Measurements from ENCODE around the gene MORN2.
"Not testable (repeated sequence)": the region's sequence is repeated elsewhere in the genome, so short reads cannot be mapped to it uniquely, and the experiment has no call there.

MORN2 gene

GRCh38 chr2:38875576-38876367 is at the start of gene MORN2, which contains the start of gene DHX57:
Gene MORN2, plus strand, starts transcription at chr2:38875976.
Gene DHX57, minus strand, starts transcription at chr2:38875934. Its CDS starts 7,529 bp downstream, at chr2:38868405.
- DNase-seq: peak; percentile 78

- not testable (repeated sequence) for DNase-seq
These were observed 48.1 kb upstream of the MORN2 start for GRCh38 chr2:38827539-38828145.

DNA sequence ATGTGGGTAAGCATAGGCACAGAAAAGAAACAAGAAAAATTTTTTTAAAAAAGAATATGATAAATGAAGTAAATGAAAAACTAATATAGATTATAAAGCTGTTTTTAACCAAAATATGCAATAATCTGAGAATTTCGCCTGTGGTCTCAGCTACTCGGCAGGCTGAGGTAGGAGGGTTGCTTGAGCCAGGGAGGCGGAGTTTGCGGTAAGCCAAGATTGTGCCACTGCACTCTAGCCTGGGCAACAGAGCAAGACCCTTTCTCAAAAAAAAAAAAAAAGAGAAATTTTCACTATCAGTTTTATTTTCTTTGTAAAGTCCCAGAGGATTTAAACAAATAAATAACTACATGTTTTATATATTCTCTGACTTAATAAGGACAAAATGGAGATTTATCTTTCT is 47.3 kb upstream of the MORN2 start:
- DNase-seq: no peak

DNA sequence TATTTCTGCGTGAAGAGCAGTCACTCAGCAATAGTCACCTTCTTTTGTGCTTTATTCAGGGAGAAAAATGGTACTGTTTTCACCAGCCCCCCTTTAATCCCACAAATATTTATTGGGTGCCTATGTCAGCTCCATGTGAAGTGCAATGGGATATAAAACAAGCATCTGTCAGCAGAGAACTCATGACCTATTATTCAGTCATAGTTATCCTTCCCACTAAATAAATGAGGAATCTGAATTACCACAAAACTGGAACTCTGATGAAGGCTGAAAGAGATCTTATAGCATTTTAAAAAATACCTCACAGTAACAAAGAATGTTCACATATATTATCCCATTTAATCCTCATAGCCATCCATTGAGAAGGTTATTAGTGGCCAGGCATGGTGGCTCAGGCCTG is 45.8 kb upstream of the MORN2 start:
- DNase-seq: no peak

- DNase-seq: no peak
These were observed 45.1 kb upstream of the MORN2 start for GRCh38 chr2:38830526-38831159.

DNA sequence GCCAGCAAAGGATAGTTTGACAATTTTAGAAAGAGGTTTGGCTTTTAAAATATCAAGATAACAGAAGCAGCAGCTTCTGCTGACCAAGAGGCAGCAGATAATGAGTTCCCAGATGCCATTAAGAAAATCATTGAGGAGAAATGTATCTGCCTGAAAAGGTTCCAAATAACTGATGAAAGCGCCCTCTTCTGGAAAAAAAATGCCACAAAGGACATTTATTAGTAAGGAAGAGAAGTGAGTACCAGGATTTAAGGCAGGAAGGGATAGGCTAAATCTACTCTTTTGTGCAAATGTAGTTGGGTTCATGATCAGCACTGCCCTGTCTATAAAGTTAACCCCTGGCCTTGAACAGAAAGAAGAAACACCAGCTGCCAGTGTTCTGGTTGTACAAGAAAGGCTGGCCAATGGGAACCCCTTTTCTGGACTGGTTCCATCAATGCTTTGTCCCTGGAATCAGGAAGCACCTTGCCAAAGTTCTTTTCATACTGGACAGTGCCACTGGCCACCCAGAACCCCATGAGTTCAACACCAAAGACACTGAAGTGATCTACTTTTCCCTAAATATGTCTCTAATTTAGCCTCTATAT is 40.7 kb upstream of the MORN2 start:
- no peak for DNase-seq

DNA sequence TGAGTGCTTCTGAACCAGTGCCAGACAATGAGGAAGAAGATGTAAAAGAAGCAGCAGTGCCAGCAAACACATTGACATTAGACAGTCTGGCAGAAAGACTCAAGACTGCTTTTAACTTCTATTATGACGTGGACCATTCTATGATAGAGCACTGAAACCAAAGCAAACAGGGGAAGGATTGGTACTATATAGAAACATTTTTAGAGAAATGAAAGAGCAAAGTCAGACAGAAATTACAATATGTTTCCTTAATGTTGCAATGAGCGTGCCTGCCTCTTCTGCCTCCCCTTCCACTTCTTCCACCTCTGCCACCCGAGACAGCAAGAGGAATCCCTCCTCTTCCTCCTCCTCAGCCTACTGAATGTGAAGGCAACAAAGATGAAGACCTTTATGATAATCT is 39.8 kb upstream of the MORN2 start:
- DNase-seq: no peak

DNA sequence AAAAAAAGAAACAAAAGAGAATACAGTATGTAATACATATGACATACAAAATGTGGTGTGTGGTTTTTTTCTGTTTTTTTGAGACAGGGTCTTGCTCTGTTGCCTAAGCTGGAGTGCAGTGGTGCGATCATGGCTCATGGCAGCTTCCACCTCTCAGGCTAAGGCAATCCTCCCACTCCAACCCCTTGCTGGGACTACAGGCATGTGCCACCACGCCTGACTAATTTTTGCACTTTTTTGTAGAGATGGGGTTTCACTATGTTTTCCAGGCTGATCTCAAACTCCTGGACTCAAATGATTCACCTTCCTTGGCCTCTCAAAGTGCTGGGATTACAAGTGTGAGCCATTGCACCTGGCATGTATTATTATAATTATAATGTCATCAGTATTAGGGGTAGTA is 39.0 kb upstream of the MORN2 start:
- DNase-seq: no peak

DNA sequence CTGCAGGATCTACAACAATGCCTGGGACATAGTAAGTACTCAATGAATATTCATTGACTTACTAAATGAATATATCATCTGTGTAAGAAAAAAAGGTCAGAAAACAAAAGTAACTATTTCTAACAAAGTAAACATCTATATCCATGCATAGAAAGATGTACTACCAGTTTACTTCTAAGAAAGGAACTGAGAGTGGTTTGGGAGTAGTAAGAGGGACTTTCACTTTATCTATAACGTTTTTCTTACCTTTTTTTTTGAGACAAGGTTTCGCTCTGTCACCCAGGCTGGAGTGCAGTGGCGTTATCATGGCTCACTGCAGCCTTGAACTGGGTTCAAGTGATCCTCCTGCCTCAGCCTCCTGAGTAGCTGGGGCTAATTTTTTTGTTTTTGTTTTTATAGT is 25.7 kb upstream of the MORN2 start:
- no peak for DNase-seq

DNA sequence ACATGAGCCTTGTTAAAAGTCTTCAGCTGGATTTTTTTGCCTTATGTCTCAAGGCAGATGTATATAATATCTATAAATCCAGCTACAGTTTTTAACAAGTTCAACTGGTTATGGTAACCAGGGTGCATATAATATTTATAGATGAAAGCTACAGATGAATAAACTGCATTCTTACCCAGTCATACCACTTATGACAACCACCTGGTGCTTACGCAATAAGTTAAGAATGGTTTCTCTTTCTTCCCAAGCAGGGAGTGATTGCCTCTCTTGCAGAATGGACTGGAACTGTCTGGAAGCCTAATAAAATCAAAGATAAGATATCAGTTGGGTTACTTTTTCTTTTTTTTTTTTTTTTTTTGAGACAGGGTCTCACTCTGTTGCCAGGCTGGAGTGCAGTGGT is 19.6 kb upstream of the MORN2 start:
- no peak for DNase-seq

DNA sequence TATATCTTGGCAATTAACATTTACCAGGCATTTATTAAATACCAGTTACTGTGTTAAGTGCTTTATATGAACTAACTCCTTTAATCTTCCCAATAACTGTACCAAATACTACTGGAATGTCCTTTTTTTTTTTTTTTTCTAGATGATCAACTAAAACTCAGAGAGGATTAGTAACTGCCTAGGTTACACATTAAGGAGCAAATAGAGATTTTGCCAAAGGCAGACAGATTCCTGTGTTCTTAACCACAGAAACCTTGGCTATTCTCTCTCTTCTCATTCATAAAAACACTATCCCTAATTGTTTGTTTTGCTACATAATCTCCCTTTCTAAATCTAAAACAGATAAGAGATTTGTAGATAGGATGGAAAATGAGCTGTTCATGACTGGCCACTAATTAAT is 13.3 kb upstream of the MORN2 start:
- no peak for DNase-seq

- DNase-seq: no peak
These were observed 12.6 kb upstream of the MORN2 start for GRCh38 chr2:38863061-38863695.

DNA sequence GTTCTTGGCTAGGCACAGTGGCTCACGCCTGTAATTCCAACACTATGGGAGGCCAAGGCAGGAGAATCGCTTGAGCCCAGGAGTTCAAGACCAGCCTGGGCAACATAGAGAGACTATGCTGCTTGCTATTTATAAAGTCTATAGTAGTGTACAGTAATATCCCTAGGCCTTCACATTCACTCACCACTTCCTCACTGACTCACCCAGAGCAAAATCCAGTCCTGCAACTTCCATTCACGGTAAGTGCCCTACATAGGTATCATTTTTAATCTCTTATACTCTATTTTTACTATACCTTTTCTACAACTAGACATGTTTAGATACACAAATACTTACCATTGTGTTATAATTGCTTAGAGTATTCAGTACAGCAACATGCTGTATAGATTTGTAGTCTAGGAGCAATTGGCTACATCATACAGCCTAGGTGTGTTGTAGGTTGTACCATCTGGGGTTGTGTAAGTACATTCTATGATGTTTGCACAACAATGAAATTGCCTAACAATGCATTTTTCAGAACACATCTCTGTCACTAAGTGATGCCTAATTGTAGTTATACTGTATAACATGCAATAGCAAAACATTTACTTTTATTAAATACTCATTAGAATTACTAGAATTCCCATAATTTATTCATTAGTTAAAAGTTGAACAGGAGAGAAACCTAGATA is 8.9 kb upstream of the MORN2 start:
- no peak for DNase-seq

GRCh38 chr2:38871432-38871831 is 4.3 kb upstream of the MORN2 start:
- no peak for DNase-seq

GRCh38 chr2:38873763-38874162 is 2.0 kb upstream of the MORN2 start:
- DNase-seq: no peak

DNA sequence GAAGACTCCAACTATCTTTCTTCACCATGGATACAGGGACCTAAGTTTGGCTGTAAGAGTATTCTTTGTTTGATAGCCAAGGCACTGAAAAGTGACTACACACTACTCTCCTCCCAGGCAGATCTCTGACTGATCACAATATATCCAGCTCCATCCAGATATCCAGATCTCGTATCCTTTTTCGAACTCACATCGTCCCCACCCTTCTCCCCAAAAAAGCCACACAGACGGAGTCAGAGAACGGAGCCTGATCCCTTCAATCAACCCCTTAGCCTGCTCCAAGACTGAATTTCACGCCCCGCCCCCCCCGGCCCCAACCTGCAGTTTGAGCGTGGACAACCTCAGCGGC is 575 bp upstream of the MORN2 start:
- DNase-seq: no peak

- no peak for DNase-seq
These were observed 631 bp downstream of the MORN2 start for GRCh38 chr2:38876407-38876806.

DNA sequence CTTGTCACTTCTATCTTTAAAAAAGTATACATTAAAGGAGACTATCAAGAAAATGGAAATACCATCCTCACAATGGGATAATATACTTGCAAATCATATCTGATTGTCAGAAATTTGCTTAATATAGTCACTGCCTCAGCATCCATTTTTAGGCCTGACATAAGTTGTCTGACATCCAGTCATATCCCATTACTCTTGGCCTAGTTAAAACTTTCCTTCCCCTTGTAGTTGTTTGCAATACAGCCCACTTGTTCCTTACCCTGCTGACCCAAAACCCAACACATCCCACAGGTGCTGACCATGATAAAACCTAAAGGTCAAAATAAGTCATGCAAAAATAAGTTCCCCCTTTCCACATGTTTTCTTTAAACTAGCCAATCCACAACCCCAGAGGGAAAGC is 10.3 kb downstream of the MORN2 start:
- no peak for DNase-seq

GRCh38 chr2:38887347-38887746 is 11.6 kb downstream of the MORN2 start:
- no peak for DNase-seq

- no peak for DNase-seq
These were observed 12.3 kb downstream of the MORN2 start for GRCh38 chr2:38887902-38888554.

DNA sequence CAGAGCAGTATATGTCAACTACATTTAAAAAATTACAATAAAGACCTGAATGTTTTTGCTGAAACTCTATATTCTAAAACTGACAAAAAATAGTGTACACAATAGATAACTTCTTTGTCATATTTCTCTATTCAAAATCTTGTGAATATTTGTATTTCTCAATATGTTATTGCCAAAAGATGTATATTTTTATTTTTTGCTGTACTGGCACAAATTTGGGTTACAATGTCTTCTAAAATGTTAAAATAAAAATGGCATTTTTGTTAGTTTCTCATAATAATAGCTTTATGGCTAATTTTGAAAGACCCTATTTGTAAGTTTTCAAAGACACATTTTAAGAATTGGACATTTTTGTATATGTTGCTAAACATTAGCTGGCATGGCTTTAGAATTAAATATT is 13.3 kb downstream of the MORN2 start:
- no peak for DNase-seq

- no peak for DNase-seq
These were observed 13.8 kb downstream of the MORN2 start, which contains the start of gene ARHGEF33 for GRCh38 chr2:38889575-38889974. Gene ARHGEF33, plus strand, starts transcription at chr2:38889875. Its CDS starts 29,573 bp downstream, at chr2:38919448.
